ENCODE results near the gene TTC9B.

DNA sequence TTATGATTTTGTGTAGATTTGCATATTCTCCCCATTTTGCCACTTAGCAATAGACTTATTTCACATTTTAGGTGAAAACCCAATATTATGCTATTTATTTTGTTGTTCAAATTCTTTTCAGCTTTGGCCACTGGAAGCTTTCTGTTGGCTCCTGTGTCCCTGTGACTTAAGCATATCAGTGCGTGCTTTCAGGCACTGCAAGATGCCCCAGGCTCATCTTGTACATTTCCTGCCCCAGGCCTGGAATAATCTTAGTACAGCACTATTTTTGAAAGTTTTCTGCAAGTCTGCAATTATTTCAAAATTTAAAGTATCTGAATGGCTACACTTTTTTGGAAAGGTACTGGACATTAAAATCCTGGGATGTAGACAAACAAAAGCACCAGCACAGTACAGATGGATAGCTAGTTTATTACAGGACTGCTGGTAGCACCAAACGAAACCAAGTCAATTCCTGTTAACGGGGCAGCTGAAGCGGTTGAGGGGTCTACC is 11.8 kb upstream of the TTC9B start:
- TF ChIP-seq POLR2A (IDR thresholded peaks at IDR 0.05) = no peak
- TF ChIP-seq, protein P1, sequence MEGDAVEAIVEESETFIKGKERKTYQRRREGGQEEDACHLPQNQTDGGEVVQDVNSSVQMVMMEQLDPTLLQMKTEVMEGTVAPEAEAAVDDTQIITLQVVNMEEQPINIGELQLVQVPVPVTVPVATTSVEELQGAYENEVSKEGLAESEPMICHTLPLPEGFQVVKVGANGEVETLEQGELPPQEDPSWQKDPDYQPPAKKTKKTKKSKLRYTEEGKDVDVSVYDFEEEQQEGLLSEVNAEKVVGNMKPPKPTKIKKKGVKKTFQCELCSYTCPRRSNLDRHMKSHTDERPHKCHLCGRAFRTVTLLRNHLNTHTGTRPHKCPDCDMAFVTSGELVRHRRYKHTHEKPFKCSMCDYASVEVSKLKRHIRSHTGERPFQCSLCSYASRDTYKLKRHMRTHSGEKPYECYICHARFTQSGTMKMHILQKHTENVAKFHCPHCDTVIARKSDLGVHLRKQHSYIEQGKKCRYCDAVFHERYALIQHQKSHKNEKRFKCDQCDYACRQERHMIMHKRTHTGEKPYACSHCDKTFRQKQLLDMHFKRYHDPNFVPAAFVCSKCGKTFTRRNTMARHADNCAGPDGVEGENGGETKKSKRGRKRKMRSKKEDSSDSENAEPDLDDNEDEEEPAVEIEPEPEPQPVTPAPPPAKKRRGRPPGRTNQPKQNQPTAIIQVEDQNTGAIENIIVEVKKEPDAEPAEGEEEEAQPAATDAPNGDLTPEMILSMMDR (IDR thresholded peaks at IDR 0.05) = no peak

Measured in esophagus squamous epithelium (tissue), 4 donors.